Astrocyte of the spinal cord (primary cell): ENCODE results near the gene PRR23A.

Source experiments
- DNase-seq: peaks from one replicate; pipeline ENCODE4 v3.0.0; 2011; ENCODE audit warnings: low read depth, low spot score
- H3K4me3 ChIP-seq: 2 replicates; pipeline ENCODE4 v1.5.1; 2011; ENCODE audit warnings: low read depth, mild to moderate bottlenecking, low read length, moderate library complexity
- CTCF ChIP-seq: IDR thresholded peaks from 2 replicates; pipeline ENCODE4 v1.5.1; 2012; ENCODE audit warnings: low read depth, mild to moderate bottlenecking, low read length, inconsistent platforms
- in situ Hi-C: cut with HindIII; loops from 2 replicates; pipeline ENCODE4 v1.10.0; 2017; ENCODE audit warnings: low sequenced_read_pairs

PRR23A gene

GRCh38 chr3:138962854-138963560 lies 43.1 kb downstream of the PRR23A start:
- in situ Hi-C loops: no loop called here
- TF ChIP-seq CTCF: no peak
- no peak for DNase-seq
- H3K4me3 ChIP-seq: no peak overlapping the region

- in situ Hi-C loops: no loop called here
- H3K4me3 ChIP-seq: peak overlapping the region; percentile 7
- no peak for DNase-seq
- no peak for TF ChIP-seq CTCF
These were observed 45.6 kb downstream of the PRR23A start for GRCh38 chr3:138960417-138960852.
